PC-9 (cell line): Measurements from ENCODE around the gene GAN.

Experiments
- CTCF ChIP-seq: fragments of 200-600 bp; sonication (generic); conservative IDR thresholded peaks from 2 replicates; pipeline ENCODE4 v1.6.1; 2017; ENCODE audit warnings: mixed run types, antibody characterized with exemption, mild to moderate bottlenecking, moderate library complexity
- EZH2 ChIP-seq: fragments of 200-600 bp; sonication (generic); IDR thresholded peaks from 2 replicates; pipeline ENCODE4 v1.8.0; 2017; ENCODE audit warnings: antibody characterized with exemption, low read depth

GRCh38 chr16:81369888-81370504 is 55.2 kb downstream of the GAN start:
- TF ChIP-seq CTCF (no peak), EZH2 (no peak)
